Measurements from ENCODE around the gene EIPR1.

- TF ChIP-seq, protein P1, sequence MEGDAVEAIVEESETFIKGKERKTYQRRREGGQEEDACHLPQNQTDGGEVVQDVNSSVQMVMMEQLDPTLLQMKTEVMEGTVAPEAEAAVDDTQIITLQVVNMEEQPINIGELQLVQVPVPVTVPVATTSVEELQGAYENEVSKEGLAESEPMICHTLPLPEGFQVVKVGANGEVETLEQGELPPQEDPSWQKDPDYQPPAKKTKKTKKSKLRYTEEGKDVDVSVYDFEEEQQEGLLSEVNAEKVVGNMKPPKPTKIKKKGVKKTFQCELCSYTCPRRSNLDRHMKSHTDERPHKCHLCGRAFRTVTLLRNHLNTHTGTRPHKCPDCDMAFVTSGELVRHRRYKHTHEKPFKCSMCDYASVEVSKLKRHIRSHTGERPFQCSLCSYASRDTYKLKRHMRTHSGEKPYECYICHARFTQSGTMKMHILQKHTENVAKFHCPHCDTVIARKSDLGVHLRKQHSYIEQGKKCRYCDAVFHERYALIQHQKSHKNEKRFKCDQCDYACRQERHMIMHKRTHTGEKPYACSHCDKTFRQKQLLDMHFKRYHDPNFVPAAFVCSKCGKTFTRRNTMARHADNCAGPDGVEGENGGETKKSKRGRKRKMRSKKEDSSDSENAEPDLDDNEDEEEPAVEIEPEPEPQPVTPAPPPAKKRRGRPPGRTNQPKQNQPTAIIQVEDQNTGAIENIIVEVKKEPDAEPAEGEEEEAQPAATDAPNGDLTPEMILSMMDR (IDR thresholded peaks at IDR 0.05): no peak
- TF ChIP-seq EP300 (IDR thresholded peaks at IDR 0.05): no peak
These were observed 187.7 kb downstream of the EIPR1 start for GRCh38 chr2:3189961-3190360.

Data from ovary (tissue), 3 donors.